Activated CD8-positive, alpha-beta T cell treated with anti-CD3 and anti-CD28 coated beads for 36 hours (primary cell): ENCODE measurements around the gene GEMIN7. TPM values are rescaled to one million over a fixed set of nuclear protein-coding genes. Genes with fewer than 3 reads are reported as not detected.

Source experiments
- ATAC-seq: fragments of 200-7000 bp; cut with Tn5 transposase; one replicate; pipeline ENCODE4 v1.10.0; 2021; ENCODE audit warnings: mild to moderate bottlenecking, moderate library complexity
- CTCF ChIA-PET: fragments of 350-600 bp; sonication (Branson Sonifier 250); formaldehyde crosslinking; loops from one replicate; lab custom pipeline; 2021; ENCODE audit warnings: antibody characterized with exemption; lab: Charles Lee
- POLR2A ChIA-PET: fragments of 350-600 bp; sonication (Branson Sonifier 250); formaldehyde crosslinking; loops from one replicate; lab custom pipeline; 2021; ENCODE audit warnings: antibody characterized with exemption; lab: Charles Lee
- DNase-seq: peaks from one replicate; pipeline ENCODE4 v3.0.0-alpha.2; 2020
- H3K27ac Mint-ChIP-seq: one replicate; pipeline ENCODE4 v1.8.0; 2021; ENCODE audit warnings: mild to moderate bottlenecking, mixed read lengths
- H3K27me3 Mint-ChIP-seq: one replicate; pipeline ENCODE4 v1.8.0; 2021; ENCODE audit warnings: mixed read lengths
- H3K36me3 Mint-ChIP-seq: one replicate; pipeline ENCODE4 v1.8.0; 2021; ENCODE audit warnings: low read depth, mixed read lengths
- H3K4me1 Mint-ChIP-seq: one replicate; pipeline ENCODE4 v1.8.0; 2021; ENCODE audit warnings: low read depth, mixed read lengths
- H3K4me3 Mint-ChIP-seq: one replicate; pipeline ENCODE4 v1.8.0; 2021; ENCODE audit warnings: mild to moderate bottlenecking, moderate library complexity, mixed read lengths
- H3K9me3 Mint-ChIP-seq: one replicate; pipeline ENCODE4 v1.8.0; 2021; ENCODE audit warnings: mixed read lengths
- intact Hi-C: fragments of 100-400 bp; cut with micrococcal nuclease; formaldehyde crosslinking; loops from one replicate; pipeline ENCODE4 v1.10.0; 2022
- total RNA-seq, 2 experiments: library from RNA; stranded (reverse); gene quantifications; one replicate each; pipeline ENCODE4 v1.2.3, GENCODE V29; 2021
- TF ChIP-seq, protein P1 (sequence below): fragments of 200-600 bp; IDR thresholded peaks from one replicate; pipeline ENCODE4 v1.8.0; 2022; ENCODE audit warnings: antibody characterized with exemption, mild to moderate bottlenecking

The GEMIN7 gene
- total RNA-seq, 2 experiments from 2014 or later, result 44.1 to 46.8 TPM

GRCh38 chr19:45058622-45059159, 20.4 kb upstream of the GEMIN7 start:
- POLR2A ChIA-PET, result interaction anchor here (1.1 to 1.3 kb wide), 2 partner anchors 20 to 56 kb away, joined by 3 to 5 read pairs; partner anchors contain the start of gene CLASRP
- H3K4me3 Mint-ChIP-seq, result no peak overlapping the region
- intact Hi-C loops, result no loop called here
- no peaks in the 10 kb centered on the region for H3K27me3 Mint-ChIP-seq
- CTCF ChIA-PET, result interaction anchor here (1.1 to 2.1 kb wide), 16 partner anchors 10 to 129 kb away, joined by 3 to 27 read pairs (median 6); partner anchors contain the start of genes BLOC1S3, CLASRP, CLPTM1 and GEMIN7
- no peaks in the 10 kb centered on the region for H3K9me3 Mint-ChIP-seq
- DNase-seq (no peak), ATAC-seq (no peak)
- H3K36me3 Mint-ChIP-seq, result peaks cover 49% of the 10 kb centered on the region
- TF ChIP-seq, protein P1, sequence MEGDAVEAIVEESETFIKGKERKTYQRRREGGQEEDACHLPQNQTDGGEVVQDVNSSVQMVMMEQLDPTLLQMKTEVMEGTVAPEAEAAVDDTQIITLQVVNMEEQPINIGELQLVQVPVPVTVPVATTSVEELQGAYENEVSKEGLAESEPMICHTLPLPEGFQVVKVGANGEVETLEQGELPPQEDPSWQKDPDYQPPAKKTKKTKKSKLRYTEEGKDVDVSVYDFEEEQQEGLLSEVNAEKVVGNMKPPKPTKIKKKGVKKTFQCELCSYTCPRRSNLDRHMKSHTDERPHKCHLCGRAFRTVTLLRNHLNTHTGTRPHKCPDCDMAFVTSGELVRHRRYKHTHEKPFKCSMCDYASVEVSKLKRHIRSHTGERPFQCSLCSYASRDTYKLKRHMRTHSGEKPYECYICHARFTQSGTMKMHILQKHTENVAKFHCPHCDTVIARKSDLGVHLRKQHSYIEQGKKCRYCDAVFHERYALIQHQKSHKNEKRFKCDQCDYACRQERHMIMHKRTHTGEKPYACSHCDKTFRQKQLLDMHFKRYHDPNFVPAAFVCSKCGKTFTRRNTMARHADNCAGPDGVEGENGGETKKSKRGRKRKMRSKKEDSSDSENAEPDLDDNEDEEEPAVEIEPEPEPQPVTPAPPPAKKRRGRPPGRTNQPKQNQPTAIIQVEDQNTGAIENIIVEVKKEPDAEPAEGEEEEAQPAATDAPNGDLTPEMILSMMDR, result no peak
- peaks cover 2% of the 10 kb centered on the region for H3K4me1 Mint-ChIP-seq
- no peak overlapping the region for H3K27ac Mint-ChIP-seq

DNA sequence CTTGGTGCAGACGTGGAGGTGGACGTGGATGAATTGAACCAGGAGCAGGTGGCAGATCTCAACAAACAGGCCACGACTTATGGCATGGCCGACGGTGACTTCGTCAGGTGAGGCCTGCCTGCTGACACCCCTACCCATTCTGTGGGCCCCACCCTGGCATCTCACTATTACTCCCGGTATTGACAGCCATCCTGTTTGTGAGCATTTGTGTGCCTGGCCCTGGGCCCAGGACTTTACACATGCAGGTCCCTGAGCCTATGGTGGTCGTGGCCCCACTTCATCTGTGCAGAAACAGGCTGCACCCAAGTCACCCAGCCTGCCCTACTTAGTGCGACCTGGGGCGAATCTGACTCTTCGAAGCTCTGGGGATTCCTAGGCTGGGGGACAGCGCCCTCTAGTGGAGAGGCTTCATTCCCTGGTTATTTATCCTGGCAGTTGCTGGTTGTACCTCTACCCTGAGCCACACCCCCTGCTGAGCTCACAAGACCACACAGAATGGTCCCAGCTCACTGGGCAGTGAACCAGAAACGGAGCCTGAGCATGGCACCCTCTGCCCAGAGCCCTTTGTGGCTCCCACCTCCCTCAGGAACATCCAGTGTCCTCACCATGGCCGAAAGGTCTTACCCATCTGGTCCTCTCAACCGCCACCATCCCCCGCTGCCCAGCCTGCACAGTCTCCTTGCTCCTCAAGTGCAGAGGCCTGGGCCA, 19.6 kb upstream of the GEMIN7 start:
- CTCF ChIA-PET, result interaction anchor here (0.5 to 2.3 kb wide), 32 partner anchors 9 to 299 kb away, joined by 3 to 27 read pairs (median 6); partner anchors contain the start of genes BLOC1S3, CLASRP, CLPTM1 and GEMIN7
- DNase-seq (peak; percentile 92), ATAC-seq (peak; percentile 95)
- intact Hi-C loops, result no loop called here
- no peak overlapping the region for H3K27ac Mint-ChIP-seq
- no peak overlapping the region for H3K4me3 Mint-ChIP-seq
- peaks cover 2% of the 10 kb centered on the region for H3K4me1 Mint-ChIP-seq
- TF ChIP-seq, protein P1, result peak; percentile 88
- H3K9me3 Mint-ChIP-seq, result no peaks in the 10 kb centered on the region
- POLR2A ChIA-PET, result interaction anchor here (1.1 to 1.7 kb wide), 3 partner anchors 10 to 57 kb away, joined by 3 to 5 read pairs (median 4); partner anchors contain the start of gene CLASRP
- H3K36me3 Mint-ChIP-seq, result peaks cover 49% of the 10 kb centered on the region
- H3K27me3 Mint-ChIP-seq, result no peaks in the 10 kb centered on the region

DNA sequence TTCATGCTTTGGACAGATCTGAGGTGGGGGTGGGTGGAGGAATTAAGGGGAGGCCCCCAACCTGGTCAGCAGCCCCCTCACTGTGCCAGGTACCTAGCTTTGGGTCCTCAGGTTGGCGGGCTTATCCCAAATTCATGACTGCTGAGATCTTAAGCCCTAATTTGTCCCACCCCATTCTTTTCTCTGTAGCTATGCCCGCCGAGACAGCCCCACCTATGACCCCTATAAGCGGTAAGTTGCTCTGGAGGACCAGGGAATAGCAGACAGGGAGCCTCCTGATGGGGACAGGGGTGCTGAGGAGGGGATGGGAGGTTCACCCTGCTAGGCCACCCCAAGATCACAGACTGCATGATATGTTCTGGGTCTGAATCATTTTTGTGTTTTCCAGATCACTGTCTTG, 17.1 kb upstream of the GEMIN7 start:
- Mint-ChIP-seq H3K9me3 (no peaks in the 10 kb centered on the region), H3K4me3 (no peak overlapping the region), H3K27ac (no peak overlapping the region), H3K27me3 (no peaks in the 10 kb centered on the region), H3K4me1 (peaks cover 2% of the 10 kb centered on the region), H3K36me3 (peaks cover 52% of the 10 kb centered on the region)
- DNase-seq (no peak), ATAC-seq (no peak)
- intact Hi-C loops, result no loop called here
- TF ChIP-seq, protein P1, result no peak
- CTCF ChIA-PET, result interaction anchor here (1.0 kb wide), 1 partner anchor 176 kb away, joined by 3 read pairs; no protein-coding TSS in a partner anchor
- POLR2A ChIA-PET, result interaction anchor here (0.7 to 0.9 kb wide), 3 partner anchors 29 to 102 kb away, joined by 3 read pairs; no protein-coding TSS in a partner anchor

DNA sequence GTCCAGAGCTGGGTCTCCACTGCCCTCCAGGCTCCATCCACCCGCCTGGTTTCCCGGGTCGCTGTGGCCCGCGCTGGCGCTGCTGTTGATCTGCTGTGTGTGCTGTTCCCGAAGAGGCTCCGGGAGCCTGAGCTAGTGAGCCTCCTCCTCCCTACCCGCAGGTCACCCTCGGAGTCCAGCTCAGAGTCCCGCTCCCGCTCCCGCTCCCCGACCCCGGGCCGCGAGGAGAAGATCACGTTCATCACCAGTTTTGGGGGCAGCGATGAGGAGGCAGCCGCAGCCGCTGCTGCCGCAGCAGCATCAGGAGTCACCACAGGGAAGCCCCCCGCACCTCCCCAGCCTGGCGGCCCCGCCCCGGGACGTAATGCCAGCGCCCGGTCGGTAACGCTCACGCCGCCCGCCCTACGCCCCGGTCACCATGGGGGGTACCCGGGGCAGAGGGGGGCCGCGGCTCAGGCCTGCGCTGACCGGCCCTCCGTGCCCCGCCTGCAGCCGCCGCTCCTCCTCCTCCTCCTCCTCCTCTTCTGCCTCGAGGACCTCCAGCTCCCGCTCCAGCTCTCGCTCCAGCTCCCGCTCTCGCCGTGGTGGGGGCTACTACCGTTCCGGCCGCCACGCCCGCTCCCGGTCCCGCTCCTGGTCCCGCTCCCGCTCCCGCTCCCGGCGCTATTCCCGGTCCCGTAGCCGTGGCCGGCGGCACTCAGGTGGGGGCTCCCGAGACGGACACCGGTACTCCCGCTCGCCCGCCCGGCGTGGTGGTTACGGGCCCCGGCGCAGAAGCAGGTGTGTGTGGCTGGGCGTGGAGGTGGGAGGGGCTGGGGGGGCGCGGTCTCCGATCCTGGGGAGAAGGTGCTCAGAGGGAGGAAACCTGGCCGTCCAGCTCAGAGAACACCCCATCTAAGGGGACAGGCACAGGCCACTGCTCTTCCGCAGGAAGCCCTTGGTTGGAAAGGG, 14.9 kb upstream of the GEMIN7 start:
- H3K4me1 Mint-ChIP-seq, result peaks cover 2% of the 10 kb centered on the region
- CTCF ChIA-PET, result interaction anchor here (1.8 kb wide), 1 partner anchor 75 kb away, joined by 3 read pairs; no protein-coding TSS in a partner anchor
- H3K9me3 Mint-ChIP-seq, result no peaks in the 10 kb centered on the region
- TF ChIP-seq, protein P1, result no peak
- H3K27me3 Mint-ChIP-seq, result no peaks in the 10 kb centered on the region
- peaks cover 38% of the 10 kb centered on the region for H3K36me3 Mint-ChIP-seq
- no peak overlapping the region for H3K4me3 Mint-ChIP-seq
- H3K27ac Mint-ChIP-seq, result no peak overlapping the region
- ATAC-seq (no peak), DNase-seq (no peak)
- intact Hi-C loops, result no loop called here
- POLR2A ChIA-PET, result interaction anchor here (1.0 to 1.2 kb wide), 3 partner anchors 14 to 63 kb away, joined by 3 to 4 read pairs (median 3); partner anchors contain the start of genes GEMIN7 and RELB
